GM12873 (cell line): ENCODE results near the gene FAM83F.

ENCODE experiments used
- TF ChIP-seq, protein P1 (sequence below): IDR thresholded peaks from 2 replicates; pipeline ENCODE4 v1.5.1; 2012; ENCODE audit warnings: low read depth, mild to moderate bottlenecking, moderate library complexity, low read length, control low read depth; ENCODE audit not compliant: insufficient read depth; ENCODE audit errors: missing control alignments

FAM83F gene

GRCh38 chr22:39960791-39961746 is 33.7 kb upstream of the FAM83F start:
- TF ChIP-seq, protein P1, sequence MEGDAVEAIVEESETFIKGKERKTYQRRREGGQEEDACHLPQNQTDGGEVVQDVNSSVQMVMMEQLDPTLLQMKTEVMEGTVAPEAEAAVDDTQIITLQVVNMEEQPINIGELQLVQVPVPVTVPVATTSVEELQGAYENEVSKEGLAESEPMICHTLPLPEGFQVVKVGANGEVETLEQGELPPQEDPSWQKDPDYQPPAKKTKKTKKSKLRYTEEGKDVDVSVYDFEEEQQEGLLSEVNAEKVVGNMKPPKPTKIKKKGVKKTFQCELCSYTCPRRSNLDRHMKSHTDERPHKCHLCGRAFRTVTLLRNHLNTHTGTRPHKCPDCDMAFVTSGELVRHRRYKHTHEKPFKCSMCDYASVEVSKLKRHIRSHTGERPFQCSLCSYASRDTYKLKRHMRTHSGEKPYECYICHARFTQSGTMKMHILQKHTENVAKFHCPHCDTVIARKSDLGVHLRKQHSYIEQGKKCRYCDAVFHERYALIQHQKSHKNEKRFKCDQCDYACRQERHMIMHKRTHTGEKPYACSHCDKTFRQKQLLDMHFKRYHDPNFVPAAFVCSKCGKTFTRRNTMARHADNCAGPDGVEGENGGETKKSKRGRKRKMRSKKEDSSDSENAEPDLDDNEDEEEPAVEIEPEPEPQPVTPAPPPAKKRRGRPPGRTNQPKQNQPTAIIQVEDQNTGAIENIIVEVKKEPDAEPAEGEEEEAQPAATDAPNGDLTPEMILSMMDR = no peak

GRCh38 chr22:39962071-39962470 is 32.7 kb upstream of the FAM83F start:
- TF ChIP-seq, protein P1 = no peak

- TF ChIP-seq, protein P1 = no peak
Observed at GRCh38 chr22:39965748-39966147, 29.0 kb upstream of the FAM83F start.

GRCh38 chr22:39966470-39966869 is 28.3 kb upstream of the FAM83F start:
- TF ChIP-seq, protein P1 = no peak

DNA sequence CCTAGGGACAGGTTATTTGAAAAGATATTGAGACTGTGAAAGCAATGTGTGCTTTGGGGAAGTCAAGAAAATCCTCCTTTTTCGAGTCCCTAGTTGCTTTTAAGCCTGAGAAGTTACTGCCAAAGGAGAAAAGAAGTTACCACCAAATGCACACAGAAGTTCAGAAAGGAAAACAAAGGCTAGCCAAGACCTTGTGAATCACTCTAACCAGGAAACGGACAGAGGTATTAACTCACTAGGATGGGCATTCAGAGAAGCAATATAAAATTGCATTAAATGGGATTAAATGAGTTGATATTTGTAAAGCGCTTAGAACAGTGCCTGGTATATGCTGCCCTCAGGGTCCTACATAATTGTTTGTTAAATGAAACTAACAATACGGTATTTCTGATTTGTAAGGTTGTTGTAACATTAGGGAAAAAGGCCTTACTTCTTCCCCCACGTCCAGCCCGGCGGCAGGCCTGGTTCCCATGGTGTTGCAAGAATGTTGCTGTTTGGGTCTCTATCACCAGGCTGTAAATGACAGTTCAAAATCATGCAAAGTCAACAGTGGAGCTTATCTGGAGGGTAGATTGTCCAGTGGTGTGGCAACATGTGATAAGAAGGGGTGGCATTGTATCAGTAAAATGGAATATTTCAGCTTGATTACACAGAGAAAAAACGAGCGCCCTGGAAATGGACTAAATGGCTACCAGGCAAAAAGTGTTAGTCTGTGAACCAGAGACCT is 27.5 kb upstream of the FAM83F start:
- TF ChIP-seq, protein P1 = no peak

DNA sequence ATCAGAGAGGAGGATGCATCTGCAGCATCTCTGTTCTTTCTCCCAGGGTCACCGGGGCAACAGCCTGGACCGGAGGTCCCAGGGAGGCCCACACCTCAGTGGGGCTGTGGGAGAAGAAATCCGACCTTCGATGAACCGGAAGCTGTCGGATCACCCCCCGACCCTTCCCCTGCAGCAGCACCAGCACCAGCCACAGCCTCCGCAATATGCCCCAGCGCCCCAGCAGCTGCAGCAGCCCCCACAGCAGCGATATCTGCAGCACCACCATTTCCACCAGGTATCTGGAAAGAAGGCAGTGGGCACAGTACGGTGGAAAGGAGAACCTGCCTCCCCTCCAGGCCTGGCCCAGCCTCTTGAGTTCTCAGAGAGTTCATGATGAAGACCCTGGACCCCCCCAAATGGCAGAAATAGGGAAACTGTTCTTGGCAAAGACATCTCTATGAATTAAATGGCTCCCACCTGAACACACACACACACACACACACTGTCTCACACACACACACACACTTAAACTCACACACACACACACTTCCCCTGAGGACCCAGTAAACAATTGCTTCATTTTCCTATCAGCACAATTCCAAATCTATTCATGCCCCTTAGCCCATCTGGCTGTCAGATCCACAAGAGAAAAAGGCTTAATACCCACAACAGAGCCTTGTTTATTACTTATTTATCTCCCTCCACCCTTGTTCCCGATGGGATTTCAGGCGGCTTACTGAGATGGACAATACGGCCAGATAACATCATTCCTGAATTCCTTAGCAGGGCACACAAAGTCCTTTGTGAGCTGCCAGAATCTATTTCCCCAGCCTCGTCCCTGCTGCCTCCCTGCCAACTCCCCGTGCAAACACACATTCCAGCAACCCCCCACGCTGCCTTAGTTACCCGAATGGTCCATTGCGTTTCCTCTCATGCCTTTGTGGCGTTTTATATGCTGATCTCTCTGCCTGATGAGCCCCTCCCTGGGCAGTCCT is 26.5 kb upstream of the FAM83F start:
- TF ChIP-seq, protein P1 = no peak
